ENCODE results near the gene BRCA1. TPM values are rescaled to one million over a fixed set of nuclear protein-coding genes. Genes with fewer than 3 reads are reported as not detected.

Gene BRCA1
- total RNA-seq, 1 donor from 2014 or later: 0.85 TPM

- no peak for TF ChIP-seq CTCF (IDR thresholded peaks at IDR 0.05)
- Histone ChIP-seq H3K9me3 (no peaks in the 10 kb centered on the region), H3K27ac (peak overlapping the region; percentile 20 to 28), H3K27me3 (no peaks in the 10 kb centered on the region), H3K4me3 (no peak overlapping the region), H3K4me1 (peaks cover 0 to 12% of the 10 kb centered on the region in 2 donors), H3K36me3 (peaks cover 37 to 44% of the 10 kb centered on the region in 2 donors)
- no peak for DNase-seq (ENCODE audit: low spot score in 2 of 2)
- intact Hi-C loops (cut with DNase I): no loop called here
These were observed 108.9 kb downstream of the BRCA1 start for GRCh38 chr17:43016216-43016615.

DNA sequence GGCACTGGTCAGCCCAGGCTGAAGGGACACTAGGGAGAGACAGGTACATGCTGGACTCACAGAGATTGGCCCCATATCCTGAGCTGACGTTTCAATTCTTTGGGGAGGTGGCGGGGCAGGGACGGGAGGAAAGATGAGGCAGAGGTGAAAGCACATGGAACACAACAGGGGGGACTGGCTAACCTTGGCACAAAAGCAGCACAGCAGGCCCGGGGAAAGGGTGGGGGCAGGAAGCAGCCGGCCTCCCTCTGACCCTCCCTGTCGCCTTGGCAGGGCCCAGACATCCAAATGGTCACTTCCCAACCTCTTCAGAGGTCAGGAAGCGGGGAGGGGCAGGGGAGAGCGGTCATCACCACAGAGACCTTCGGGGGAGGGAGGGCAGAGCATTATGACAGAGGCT lies 109.6 kb downstream of the BRCA1 start:
- Histone ChIP-seq H3K36me3 (peaks cover 37 to 44% of the 10 kb centered on the region in 2 donors), H3K4me3 (no peak overlapping the region), H3K27me3 (no peaks in the 10 kb centered on the region), H3K4me1 (peaks cover 0 to 9% of the 10 kb centered on the region in 2 donors), H3K9me3 (no peaks in the 10 kb centered on the region), H3K27ac (peak overlapping the region; percentile 20 to 28)
- no peak for TF ChIP-seq CTCF (IDR thresholded peaks at IDR 0.05)
- intact Hi-C loops (cut with DNase I): no loop called here
- peak in 1 of 2 donors; percentile 77 for DNase-seq (ENCODE audit: low spot score in 2 of 2)

DNA sequence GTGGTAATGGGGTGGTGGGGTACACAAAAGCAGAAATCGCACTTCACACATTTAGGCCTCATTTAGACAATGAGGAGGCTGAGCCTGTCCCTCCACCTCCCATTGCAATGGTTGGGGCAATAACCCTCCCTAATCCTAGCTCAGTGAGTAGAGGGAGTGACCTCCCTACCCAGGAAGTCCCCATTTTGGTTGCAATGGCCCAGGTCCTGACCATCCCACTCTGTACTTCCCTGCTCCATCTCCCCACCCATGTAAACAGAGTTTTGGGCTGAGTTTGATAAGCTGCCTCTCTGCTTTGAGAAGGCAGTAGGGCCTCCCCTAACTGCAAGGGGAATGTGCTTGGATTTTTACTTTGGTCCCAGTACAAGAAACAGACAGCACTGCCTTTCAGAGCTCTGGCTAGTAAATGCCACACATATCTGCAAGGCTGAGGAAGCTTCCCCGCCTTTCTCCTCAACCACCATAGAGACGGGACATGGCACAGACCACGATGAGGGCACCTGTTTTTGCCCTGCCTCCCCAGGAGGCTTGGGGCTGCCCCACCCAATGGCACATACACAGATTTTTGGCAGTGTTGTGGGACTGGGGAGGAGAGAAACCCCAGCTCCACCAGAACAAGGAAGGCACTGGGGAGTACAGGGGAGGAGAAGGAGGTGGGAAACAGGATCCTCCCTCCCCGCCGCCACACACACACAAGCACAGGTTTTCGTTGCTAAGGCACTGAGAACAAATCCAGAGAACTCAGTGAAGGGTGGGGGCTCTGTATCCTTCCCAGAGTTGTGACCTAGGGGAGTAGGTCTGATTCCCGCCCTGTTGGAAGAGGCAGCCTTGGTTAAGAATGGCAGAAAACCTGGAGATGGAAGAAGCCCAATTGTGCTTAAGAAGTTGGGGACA lies 110.3 kb downstream of the BRCA1 start:
- TF ChIP-seq CTCF (IDR thresholded peaks at IDR 0.05): no peak
- no peak for DNase-seq (ENCODE audit: low spot score in 2 of 2)
- H3K36me3 ChIP-seq: peaks cover 37 to 44% of the 10 kb centered on the region in 2 donors
- H3K27me3 ChIP-seq: no peaks in the 10 kb centered on the region
- H3K27ac ChIP-seq: peak overlapping the region; percentile 5 to 28
- no peak overlapping the region for H3K4me3 ChIP-seq
- H3K4me1 ChIP-seq: peaks cover 0 to 3% of the 10 kb centered on the region in 2 donors
- intact Hi-C loops (cut with DNase I): no loop called here
- H3K9me3 ChIP-seq: no peaks in the 10 kb centered on the region

- peaks cover 37 to 44% of the 10 kb centered on the region in 2 donors for H3K36me3 ChIP-seq
- no peaks in the 10 kb centered on the region for H3K27me3 ChIP-seq
- intact Hi-C loops (cut with DNase I): no loop called here
- TF ChIP-seq CTCF (IDR thresholded peaks at IDR 0.05): no peak
- no peak overlapping the region for H3K4me3 ChIP-seq
- no peaks in the 10 kb centered on the region for H3K4me1 ChIP-seq
- H3K9me3 ChIP-seq: no peaks in the 10 kb centered on the region
- H3K27ac ChIP-seq: peak overlapping the region in 1 of 2 donors; percentile 28
- DNase-seq (ENCODE audit: low spot score in 2 of 2): no peak
These were observed 111.0 kb downstream of the BRCA1 start for GRCh38 chr17:43014020-43014648.

DNA sequence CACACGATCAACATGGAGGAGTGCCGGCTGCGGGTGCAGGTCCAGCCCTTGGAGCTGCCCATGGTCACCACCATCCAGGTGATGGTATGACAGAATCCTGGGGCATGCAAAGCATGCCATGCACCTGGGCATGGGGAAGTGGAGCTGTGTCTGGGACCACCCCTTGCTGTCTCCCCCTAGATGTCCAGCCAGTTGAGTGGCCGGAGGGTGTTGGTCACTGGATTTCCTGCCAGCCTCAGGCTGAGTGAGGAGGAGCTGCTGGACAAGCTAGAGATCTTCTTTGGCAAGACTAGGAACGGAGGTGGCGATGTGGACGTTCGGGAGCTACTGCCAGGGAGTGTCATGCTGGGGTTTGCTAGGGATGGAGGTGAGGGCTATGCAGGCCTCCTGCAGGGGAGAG lies 111.9 kb downstream of the BRCA1 start:
- intact Hi-C loops (cut with DNase I): no loop called here
- Histone ChIP-seq H3K4me1 (no peaks in the 10 kb centered on the region), H3K4me3 (no peak overlapping the region), H3K36me3 (peaks cover 37 to 41% of the 10 kb centered on the region in 2 donors), H3K9me3 (no peaks in the 10 kb centered on the region), H3K27me3 (no peaks in the 10 kb centered on the region), H3K27ac (no peak overlapping the region)
- no peak for DNase-seq (ENCODE audit: low spot score in 2 of 2)
- TF ChIP-seq CTCF (IDR thresholded peaks at IDR 0.05): no peak
